Measurements from ENCODE around the gene EHMT1. TPM values are rescaled to one million over a fixed set of nuclear protein-coding genes. Genes with fewer than 3 reads are reported as not detected.

The EHMT1 gene
- total and polyA plus RNA-seq, 9 of the 15 experiments (the other 6 are each of a cell fraction or from before 2014, with no cell fraction given), result 2.2 to 76.0 (median 36.4) TPM

- Histone ChIP-seq H2AFZ (ENCODE audit: low read depth, low read length) (no peak overlapping the region), H3K9ac (ENCODE audit: insufficient read depth in 1 of 2, low read depth in 2 of 2, low read length in 2 of 2) (no peak overlapping the region), H4K20me1 (replicated peaks; ENCODE audit: control insufficient read depth, insufficient read depth, low read length) (0 out of 2 replicates have a peak, but pooled peaks cover 3% of the 10 kb centered on the region), H3K79me2 (ENCODE audit: control insufficient read depth, insufficient read depth, low read length) (no peaks in the 10 kb centered on the region), H3K36me3 (ENCODE audit: control insufficient read depth, insufficient read depth, low read length) (peaks cover 39% of the 10 kb centered on the region; the same call in 2 of the 3 replicates), H3K27me3 (ENCODE audit: control insufficient read depth in 2 of 2, insufficient read depth in 2 of 2, low read length in 2 of 2) (no peaks in the 10 kb centered on the region), H3K27ac (ENCODE audit: extremely low read depth, low read depth, low read length) (no peak overlapping the region), H3K4me3 (no peak overlapping the region), H3K4me2 (ENCODE audit: insufficient read depth, low read length) (no peak overlapping the region), H3K9me3 (replicated peaks; ENCODE audit: control insufficient read depth, insufficient read depth, low read depth, low read length) (no peaks in the 10 kb centered on the region), H3K9me1 (ENCODE audit: control insufficient read depth, insufficient read depth, low read length) (no peaks in the 10 kb centered on the region), H3K4me1 (replicated peaks in 1 of 2; ENCODE audit: control insufficient read depth in 2 of 2, insufficient read depth in 2 of 2, low read length in 2 of 2) (peaks cover 0 to 9% of the 10 kb centered on the region in 2 experiments; a peak in 1 of 5 replicates)
- ChIA-PET POLR2A (interaction anchor here (0.6 kb wide), 1 partner anchor 641 kb away, joined by 4 read pairs; the partner anchor contains the start of gene SSNA1), CTCF (ENCODE audit: low intra/inter-chr PET ratio) (no interaction called here)
- TF ChIP-seq ZNF316 (IDR thresholded peaks at IDR 0.05) (peak; percentile 51; the same call in 1 of the 2 replicates), C11orf30 (IDR thresholded peaks at IDR 0.05; ENCODE audit: low read depth) (peak; percentile 32; the same call in 1 of the 2 replicates), HES1 (IDR thresholded peaks at IDR 0.05; ENCODE audit: low read depth) (no peak), BRCA1 (IDR thresholded peaks at IDR 0.05) (no peak), BRCA1 (CRISPR knock-in tag; IDR thresholded peaks at IDR 0.05) (no peak), ZNF507 (tag; conservative IDR thresholded peaks at IDR 0.05) (no peak)
- in situ Hi-C loops (cut with MboI), result no loop called here
- FAIRE-seq (peak; percentile 15), ATAC-seq (no peak), DNase-seq (ENCODE audit: extremely low read depth in 1 of 4, low spot score in 3 of 4) (no peak)
- intact Hi-C loops (cut with micrococcal nuclease), result no loop called here
- BruUV-seq (replicated peaks), result no TSS peak
- 89% methylated on average over 10 of the region's 14 CpGs for WGBS (ENCODE audit: insufficient coverage, low coverage, missing lambda C conversion rate)
These were observed 210.6 kb downstream of the EHMT1 start for GRCh38 chr9:137829260-137829996.
